H9 (cell line): ENCODE results near the gene ADAMTS13. TPM values are rescaled to one million over a fixed set of nuclear protein-coding genes. Genes with fewer than 3 reads are reported as not detected.

Experiments used
- DNase-seq: peaks from one replicate; pipeline ENCODE4 v3.0.0-alpha.2; 2017
- H2AFZ ChIP-seq: one replicate; pipeline ENCODE4 v1.6.1; 2013; ENCODE audit warnings: mild to moderate bottlenecking, low read length, control low read depth, moderate library complexity
- H2AK5ac ChIP-seq: 2 replicates; pipeline ENCODE4 v1.6.1; 2013; ENCODE audit warnings: low read length, control low read depth, mixed read lengths; ENCODE audit not compliant: insufficient read length
- H2BK120ac ChIP-seq: one replicate; pipeline ENCODE4 v1.6.1; 2013; ENCODE audit warnings: low read depth, mild to moderate bottlenecking, low read length, control low read depth, inconsistent platforms; ENCODE audit not compliant: poor library complexity, severe bottlenecking
- H2BK12ac ChIP-seq: 2 replicates; pipeline ENCODE4 v1.6.1; 2013; ENCODE audit warnings: low read length, control low read depth, mixed read lengths, low read depth; ENCODE audit not compliant: insufficient read length
- H2BK15ac ChIP-seq: 2 replicates; pipeline ENCODE4 v1.6.1; 2013; ENCODE audit warnings: low read depth, low read length, control low read depth
- H2BK20ac ChIP-seq: one replicate; pipeline ENCODE4 v1.6.1; 2013; ENCODE audit warnings: low read depth, mild to moderate bottlenecking, low read length, control low read depth, inconsistent platforms; ENCODE audit not compliant: poor library complexity, severe bottlenecking
- H2BK5ac ChIP-seq: 2 replicates; pipeline ENCODE4 v1.6.1; 2013; ENCODE audit warnings: low read length, control low read depth, mixed read lengths; ENCODE audit not compliant: insufficient read length
- H3K14ac ChIP-seq: 2 replicates; pipeline ENCODE4 v1.6.1; 2013; ENCODE audit warnings: low read length, control low read depth; ENCODE audit not compliant: insufficient read depth
- H3K18ac ChIP-seq: 2 replicates; pipeline ENCODE4 v1.6.1; 2013; ENCODE audit warnings: low read depth, mild to moderate bottlenecking, mixed read lengths, low read length, control low read depth; ENCODE audit not compliant: insufficient read length
- H3K23ac ChIP-seq: 2 replicates; pipeline ENCODE4 v1.6.1; 2013; ENCODE audit warnings: low read length, control low read depth, mixed read lengths, low read depth; ENCODE audit not compliant: insufficient read length
- H3K23me2 ChIP-seq: 2 replicates; pipeline ENCODE4 v1.6.1; 2013; ENCODE audit warnings: low read depth, mild to moderate bottlenecking, mixed read lengths, low read length, control low read depth; ENCODE audit not compliant: insufficient read length, poor library complexity, severe bottlenecking
- H3K27ac ChIP-seq: 2 replicates; pipeline ENCODE4 v1.5.1; 2013; ENCODE audit warnings: low read length, control low read depth, mixed read lengths, low read depth; ENCODE audit not compliant: insufficient read length
- H3K27me3 ChIP-seq: 2 replicates; pipeline ENCODE4 v1.6.1; 2013; ENCODE audit warnings: low read length, control low read depth, inconsistent platforms; ENCODE audit not compliant: insufficient read depth
- H3K4ac ChIP-seq: 2 replicates; pipeline ENCODE4 v1.6.1; 2013; ENCODE audit warnings: low read depth, mild to moderate bottlenecking, control low read depth, inconsistent platforms, low read length, moderate library complexity
- H3K4me1 ChIP-seq: 2 replicates; pipeline ENCODE4 v1.6.1; 2013; ENCODE audit warnings: low read length, control low read depth, inconsistent platforms; ENCODE audit not compliant: insufficient read depth
- H3K4me2 ChIP-seq: 2 replicates; pipeline ENCODE4 v1.6.1; 2013; ENCODE audit warnings: low read length, control low read depth, mixed read lengths; ENCODE audit not compliant: insufficient read length, insufficient read depth
- H3K56ac ChIP-seq: 2 replicates; pipeline ENCODE4 v1.6.1; 2013; ENCODE audit warnings: low read depth, mild to moderate bottlenecking, mixed read lengths, low read length, control low read depth; ENCODE audit not compliant: insufficient read length
- H3K79me1 ChIP-seq: 2 replicates; pipeline ENCODE4 v1.6.1; 2013; ENCODE audit warnings: low read depth, mild to moderate bottlenecking, moderate library complexity, low read length, control low read depth, inconsistent platforms; ENCODE audit not compliant: insufficient read depth, poor library complexity, severe bottlenecking
- H3K79me2 ChIP-seq: 2 replicates; pipeline ENCODE4 v1.6.1; 2013; ENCODE audit warnings: low read length, control low read depth, inconsistent platforms; ENCODE audit not compliant: insufficient read depth
- H3K9ac ChIP-seq: 2 replicates; pipeline ENCODE4 v1.6.1; 2013; ENCODE audit warnings: low read length, control low read depth, mixed read lengths; ENCODE audit not compliant: insufficient read length; ENCODE audit errors: extremely low read depth
- H3K9me3 ChIP-seq: one replicate; pipeline ENCODE4 v1.6.1; 2013; ENCODE audit warnings: low read depth, low read length, inconsistent platforms; ENCODE audit not compliant: control insufficient read depth
- H3T11ph ChIP-seq: one replicate; pipeline ENCODE4 v1.6.1; 2013; ENCODE audit warnings: mild to moderate bottlenecking, low read length, control low read depth, inconsistent platforms
- H4K20me1 ChIP-seq: one replicate; pipeline ENCODE4 v1.6.1; 2013; ENCODE audit not compliant: control insufficient read depth, insufficient read length, insufficient read depth
- H4K5ac ChIP-seq: 2 replicates; pipeline ENCODE4 v1.6.1; 2013; ENCODE audit warnings: low read depth, mild to moderate bottlenecking, mixed read lengths, low read length, control low read depth; ENCODE audit not compliant: insufficient read length
- H4K8ac ChIP-seq: replicated peaks from 2 replicates; pipeline ENCODE4 v1.6.1; 2013; ENCODE audit warnings: low read length, control low read depth, mixed read lengths, low read depth; ENCODE audit not compliant: insufficient read length
- H4K91ac ChIP-seq: 2 replicates; pipeline ENCODE4 v1.6.1; 2013; ENCODE audit warnings: low read depth, mild to moderate bottlenecking, moderate library complexity, mixed read lengths, low read length, control low read depth; ENCODE audit not compliant: insufficient read length
- H3K27ac Mint-ChIP-seq, 3 experiments: 2 replicates in 2 of 3; 3 replicates in 1 of 3; pipeline ENCODE4 v1.8.0; 2020 to 2021; ENCODE audit warnings: mixed read lengths in 3 of 3, mild to moderate bottlenecking in 1 of 3, moderate library complexity in 1 of 3
- H3K27me3 Mint-ChIP-seq: 2 replicates; pipeline ENCODE4 v1.8.0; 2021; ENCODE audit warnings: low read depth, mild to moderate bottlenecking, moderate library complexity, mixed read lengths
- H3K36me3 Mint-ChIP-seq, 3 experiments: 2 replicates in 2 of 3; 3 replicates in 1 of 3; pipeline ENCODE4 v1.8.0; 2020 to 2021; ENCODE audit warnings: low read depth in 3 of 3, mixed read lengths in 3 of 3; ENCODE audit not compliant: insufficient read depth in 1 of 3
- H3K4me1 Mint-ChIP-seq, 2 experiments: 2 replicates each; pipeline ENCODE4 v1.8.0; 2020; ENCODE audit warnings: mixed read lengths in 2 of 2
- H3K4me3 Mint-ChIP-seq, 2 experiments: 2 replicates in 1 of 2; 3 replicates in 1 of 2; pipeline ENCODE4 v1.8.0; 2020 to 2021; ENCODE audit warnings: mild to moderate bottlenecking in 2 of 2, mixed read lengths in 2 of 2, moderate library complexity in 1 of 2
- H3K9me3 Mint-ChIP-seq, 2 experiments: 2 replicates in 1 of 2; 3 replicates in 1 of 2; pipeline ENCODE4 v1.8.0; 2020; ENCODE audit warnings: mild to moderate bottlenecking in 2 of 2, mixed read lengths in 2 of 2, moderate library complexity in 1 of 2
- WGBS: extraction: QIAGEN DNeasy Blood & Tissue Kit; methylation state at CpG from one replicate; pipeline ENCODE4 v1.1.7; 2013; ENCODE audit warnings: missing lambda C conversion rate, low lambda C conversion rate, mixed read lengths; ENCODE audit not compliant: insufficient read length; ENCODE audit errors: extremely low coverage; 5-methylcytosine and 5-hydroxymethylcytosine counted together
- total RNA-seq: library from RNA; stranded (reverse); gene quantifications from 2 replicates; pipeline ENCODE4 v1.2.1, GENCODE V29; 2021
- TF ChIP-seq, protein P1 (sequence below): fragments of 200-600 bp; sonication (generic); conservative IDR thresholded peaks from 3 replicates; pipeline ENCODE4 v1.8.0; 2021; ENCODE audit warnings: antibody characterized with exemption, mild to moderate bottlenecking

The ADAMTS13 gene
- total RNA-seq, 1 experiment from 2014 or later = 8.8 TPM

DNA sequence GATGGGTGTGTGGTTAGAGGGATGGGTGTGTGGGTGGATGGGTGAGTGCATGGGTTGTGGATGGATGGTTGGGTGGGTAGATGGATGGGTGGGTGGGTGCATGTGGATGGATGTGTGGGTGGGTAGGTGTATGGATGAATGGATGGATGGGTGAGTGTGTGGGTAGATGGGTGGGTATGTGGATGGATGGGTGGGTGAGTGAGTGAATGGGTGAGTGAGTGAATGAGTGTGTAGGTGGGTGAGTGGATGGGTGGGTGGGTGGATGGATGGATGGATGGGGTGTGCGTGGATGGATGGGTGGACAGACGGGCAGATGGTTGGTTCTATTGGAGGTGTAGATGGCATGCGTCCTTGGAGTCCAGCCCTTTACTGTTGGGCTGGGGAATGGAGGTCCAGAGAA, 28.8 kb upstream of the ADAMTS13 start:
- Histone ChIP-seq H2BK12ac (no peak overlapping the region), H3K79me2 (no peaks in the 10 kb centered on the region), H3K9me3 (no peaks in the 10 kb centered on the region), H3K27ac (no peak overlapping the region), H2BK120ac (no peak overlapping the region), H3K23ac (no peak overlapping the region), H3K56ac (no peak overlapping the region), H3K18ac (no peak overlapping the region), H2BK20ac (no peak overlapping the region), H4K8ac (no peak overlapping the region), H3K4ac (no peak overlapping the region), H3K23me2 (no peaks in the 10 kb centered on the region), H4K20me1 (no peaks in the 10 kb centered on the region), H2AK5ac (no peak overlapping the region), H3K9ac (no peak overlapping the region), H3K79me1 (no peaks in the 10 kb centered on the region), H3K4me1 (no peaks in the 10 kb centered on the region), H4K91ac (no peak overlapping the region), H3T11ph (no peak overlapping the region), H3K14ac (no peak overlapping the region), H4K5ac (no peak overlapping the region), H3K27me3 (no peaks in the 10 kb centered on the region), H2BK5ac (no peak overlapping the region), H3K4me2 (no peak overlapping the region), H2AFZ (no peak overlapping the region), H2BK15ac (no peak overlapping the region)
- Mint-ChIP-seq H3K4me3 (no peak overlapping the region), H3K27ac (no peak overlapping the region), H3K27me3 (peaks cover 42% of the 10 kb centered on the region), H3K36me3 (peaks cover 0 to 1% (median 0%) of the 10 kb centered on the region in 3 experiments; a peak in 1 of 7 replicates), H3K4me1 (peaks cover 0 to 3% of the 10 kb centered on the region in 2 experiments; a peak in 1 of 4 replicates), H3K9me3 (peaks cover 15% of the 10 kb centered on the region in 2 experiments)
- no CpG with 5 or more reads among the region's 3 CpGs for WGBS
- TF ChIP-seq, protein P1, sequence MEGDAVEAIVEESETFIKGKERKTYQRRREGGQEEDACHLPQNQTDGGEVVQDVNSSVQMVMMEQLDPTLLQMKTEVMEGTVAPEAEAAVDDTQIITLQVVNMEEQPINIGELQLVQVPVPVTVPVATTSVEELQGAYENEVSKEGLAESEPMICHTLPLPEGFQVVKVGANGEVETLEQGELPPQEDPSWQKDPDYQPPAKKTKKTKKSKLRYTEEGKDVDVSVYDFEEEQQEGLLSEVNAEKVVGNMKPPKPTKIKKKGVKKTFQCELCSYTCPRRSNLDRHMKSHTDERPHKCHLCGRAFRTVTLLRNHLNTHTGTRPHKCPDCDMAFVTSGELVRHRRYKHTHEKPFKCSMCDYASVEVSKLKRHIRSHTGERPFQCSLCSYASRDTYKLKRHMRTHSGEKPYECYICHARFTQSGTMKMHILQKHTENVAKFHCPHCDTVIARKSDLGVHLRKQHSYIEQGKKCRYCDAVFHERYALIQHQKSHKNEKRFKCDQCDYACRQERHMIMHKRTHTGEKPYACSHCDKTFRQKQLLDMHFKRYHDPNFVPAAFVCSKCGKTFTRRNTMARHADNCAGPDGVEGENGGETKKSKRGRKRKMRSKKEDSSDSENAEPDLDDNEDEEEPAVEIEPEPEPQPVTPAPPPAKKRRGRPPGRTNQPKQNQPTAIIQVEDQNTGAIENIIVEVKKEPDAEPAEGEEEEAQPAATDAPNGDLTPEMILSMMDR = no peak
- no peak for DNase-seq
